Thoracic aorta (tissue), 2 donors: ENCODE measurements around the gene METTL23. TPM values are rescaled to one million over a fixed set of nuclear protein-coding genes. Genes with fewer than 3 reads are reported as not detected.
"Not testable (repeated sequence)": the region's sequence is repeated elsewhere in the genome, so short reads cannot be mapped to it uniquely, and the experiment has no call there.

Experiments used
- ATAC-seq: fragments of 150-250 bp; one replicate; pipeline ENCODE4 v1.8.0; 2017; ENCODE audit warnings: low read depth; ENCODE audit not compliant: insufficient number of reproducible peaks, low FRiP score
- DNase-seq: peaks from one replicate; pipeline ENCODE4 v3.0.0-alpha.2; 2020; ENCODE audit warnings: low spot score
- H3K27ac ChIP-seq, 2 donors: fragments of 200-600 bp; sonication (generic); 1 replicate in 1 of 2; 2 replicates in 1 of 2; pipeline ENCODE4 v1.5.1; 2016; ENCODE audit warnings: mild to moderate bottlenecking in 2 of 2, moderate library complexity in 2 of 2
- H3K27me3 ChIP-seq: fragments of 200-600 bp; sonication (generic); replicated peaks from 2 replicates; pipeline ENCODE4 v1.6.0; 2016; ENCODE audit warnings: mild to moderate bottlenecking; ENCODE audit not compliant: insufficient read depth
- H3K36me3 ChIP-seq: fragments of 200-600 bp; sonication (generic); one replicate; pipeline ENCODE4 v1.5.1; 2016
- H3K4me1 ChIP-seq, 2 donors: fragments of 200-600 bp; sonication (generic); 1 replicate in 1 of 2; 2 replicates in 1 of 2; pipeline versions ENCODE4 v1.5.1 to v1.6.0; 2016; ENCODE audit warnings: low read depth in 2 of 2, mild to moderate bottlenecking in 1 of 2; ENCODE audit not compliant: control insufficient read depth in 1 of 2
- H3K4me3 ChIP-seq: fragments of 200-600 bp; sonication (generic); 2 replicates; pipeline ENCODE4 v1.5.1; 2016; ENCODE audit warnings: mild to moderate bottlenecking
- H3K9me3 ChIP-seq: fragments of 200-600 bp; sonication (generic); 2 replicates; pipeline ENCODE4 v1.5.1; 2016
- total RNA-seq, 2 donors: library from RNA; depleted of rRNA; stranded (reverse); fragments of >200 nt; gene quantifications; one replicate each; pipeline versions ENCODE4 v1.1.0 to v1.2.3, GENCODE V29; 2016
- TF ChIP-seq, protein P1 (sequence below): fragments of 200-600 bp; sonication (generic); IDR thresholded peaks from one replicate; pipeline ENCODE4 v1.5.1; 2019; ENCODE audit warnings: antibody characterized with exemption

Gene METTL23
- total RNA-seq, 2 donors from 2014 or later, result 12.1 to 42.5 TPM

DNA sequence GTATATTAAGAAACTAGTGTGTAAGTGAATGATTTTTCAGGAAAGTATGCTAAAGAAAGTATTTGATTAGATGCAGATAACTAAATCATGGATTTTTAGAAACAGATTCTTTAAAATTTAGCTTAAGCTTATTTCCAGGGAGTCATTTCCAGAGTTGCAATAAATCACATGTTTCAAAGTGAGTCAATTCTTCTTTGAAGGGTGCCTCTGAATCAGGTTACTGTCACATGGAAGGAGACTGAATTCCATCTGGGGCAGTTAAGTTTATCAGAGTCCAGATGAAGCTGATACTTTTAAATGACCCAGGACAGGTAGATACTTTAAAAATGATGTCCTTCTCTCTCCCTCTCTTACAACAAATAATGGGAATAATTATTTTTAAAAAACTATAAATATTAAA lies 16.3 kb downstream of the METTL23 start:
- Histone ChIP-seq H3K4me3 (no peak overlapping the region), H3K9me3 (no peaks in the 10 kb centered on the region), H3K27me3 (no peaks in the 10 kb centered on the region), H3K27ac (no peak overlapping the region), H3K4me1 (peaks cover 21 to 36% of the 10 kb centered on the region in 2 donors), H3K36me3 (peaks cover 37% of the 10 kb centered on the region)
- DNase-seq, result no peak
- TF ChIP-seq, protein P1, sequence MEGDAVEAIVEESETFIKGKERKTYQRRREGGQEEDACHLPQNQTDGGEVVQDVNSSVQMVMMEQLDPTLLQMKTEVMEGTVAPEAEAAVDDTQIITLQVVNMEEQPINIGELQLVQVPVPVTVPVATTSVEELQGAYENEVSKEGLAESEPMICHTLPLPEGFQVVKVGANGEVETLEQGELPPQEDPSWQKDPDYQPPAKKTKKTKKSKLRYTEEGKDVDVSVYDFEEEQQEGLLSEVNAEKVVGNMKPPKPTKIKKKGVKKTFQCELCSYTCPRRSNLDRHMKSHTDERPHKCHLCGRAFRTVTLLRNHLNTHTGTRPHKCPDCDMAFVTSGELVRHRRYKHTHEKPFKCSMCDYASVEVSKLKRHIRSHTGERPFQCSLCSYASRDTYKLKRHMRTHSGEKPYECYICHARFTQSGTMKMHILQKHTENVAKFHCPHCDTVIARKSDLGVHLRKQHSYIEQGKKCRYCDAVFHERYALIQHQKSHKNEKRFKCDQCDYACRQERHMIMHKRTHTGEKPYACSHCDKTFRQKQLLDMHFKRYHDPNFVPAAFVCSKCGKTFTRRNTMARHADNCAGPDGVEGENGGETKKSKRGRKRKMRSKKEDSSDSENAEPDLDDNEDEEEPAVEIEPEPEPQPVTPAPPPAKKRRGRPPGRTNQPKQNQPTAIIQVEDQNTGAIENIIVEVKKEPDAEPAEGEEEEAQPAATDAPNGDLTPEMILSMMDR, result no peak
- no peak for ATAC-seq

- Histone ChIP-seq H3K27me3 (no peaks in the 10 kb centered on the region), H3K36me3 (peaks cover 37% of the 10 kb centered on the region), H3K9me3 (no peaks in the 10 kb centered on the region), H3K4me3 (no peak overlapping the region), H3K27ac (no peak overlapping the region), H3K4me1 (peaks cover 11 to 19% of the 10 kb centered on the region in 2 donors)
- ATAC-seq, result no peak
- DNase-seq, result no peak
- TF ChIP-seq, protein P1, result no peak
Observed at GRCh38 chr17:76744747-76745146, 18.1 kb downstream of the METTL23 start.

DNA sequence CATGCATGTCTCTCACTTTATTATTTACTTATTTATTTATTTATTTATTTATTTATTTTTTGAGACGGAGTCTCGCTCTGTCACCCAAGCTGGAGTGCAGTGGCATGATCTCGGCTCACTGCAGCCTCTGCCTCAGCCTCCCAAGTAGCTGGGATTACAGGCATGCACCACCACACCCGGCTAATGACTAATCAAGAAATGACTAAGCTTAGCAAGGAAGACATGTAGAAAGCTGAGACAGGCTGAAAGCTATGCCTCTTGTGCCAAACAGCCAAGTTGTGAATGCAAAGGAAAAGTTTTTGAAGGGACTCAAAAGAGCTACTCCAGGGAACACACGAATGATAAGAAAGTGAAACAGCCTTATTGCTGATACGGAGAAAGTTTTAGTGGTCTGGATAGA lies 19.1 kb downstream of the METTL23 start:
- H3K27ac ChIP-seq, DNase-seq, H3K9me3 ChIP-seq, H3K4me3 ChIP-seq, ATAC-seq, H3K27me3 ChIP-seq, H3K4me1 ChIP-seq: not testable (repeated sequence)
- H3K36me3 ChIP-seq, result peaks cover 37% of the 10 kb centered on the region

DNA sequence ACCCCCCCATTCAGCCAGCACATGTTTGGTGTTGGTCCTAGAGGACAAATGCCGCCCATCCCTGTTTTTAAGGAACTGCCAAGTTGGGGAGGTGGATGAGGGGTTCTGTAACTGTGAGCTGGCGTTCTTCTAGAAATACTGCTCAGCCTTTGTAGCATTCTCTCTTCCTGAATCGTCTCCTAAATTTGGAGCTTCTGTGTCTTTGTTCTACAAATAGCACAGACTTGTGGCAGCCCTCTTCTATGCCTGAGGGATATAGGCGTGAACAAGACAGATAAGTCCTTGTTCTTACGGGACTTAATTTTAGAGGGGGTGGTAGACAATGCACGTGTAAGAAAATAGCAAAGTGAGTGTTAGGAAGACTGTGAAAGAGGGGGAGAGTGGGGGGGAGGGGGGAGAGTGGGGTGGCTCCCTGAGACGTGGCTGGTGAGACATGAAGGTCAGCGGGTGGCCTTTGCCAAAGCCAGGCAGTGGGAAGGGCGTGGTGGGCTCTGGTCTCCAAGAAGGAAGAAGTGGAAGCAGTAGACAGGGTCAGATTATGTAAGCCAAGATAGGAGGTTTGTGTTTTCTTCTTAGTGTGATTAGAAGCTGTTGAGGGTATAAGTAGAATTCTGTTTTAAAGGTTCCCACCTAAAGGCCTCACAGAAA lies 21.2 kb downstream of the METTL23 start:
- H3K4me1 ChIP-seq, result no peaks in the 10 kb centered on the region
- DNase-seq, result no peak
- no peak overlapping the region for H3K27ac ChIP-seq
- no peaks in the 10 kb centered on the region for H3K9me3 ChIP-seq
- H3K36me3 ChIP-seq, result peaks cover 37% of the 10 kb centered on the region
- H3K4me3 ChIP-seq, result no peak overlapping the region
- no peaks in the 10 kb centered on the region for H3K27me3 ChIP-seq
- ATAC-seq, result no peak
- TF ChIP-seq, protein P1, result no peak

DNA sequence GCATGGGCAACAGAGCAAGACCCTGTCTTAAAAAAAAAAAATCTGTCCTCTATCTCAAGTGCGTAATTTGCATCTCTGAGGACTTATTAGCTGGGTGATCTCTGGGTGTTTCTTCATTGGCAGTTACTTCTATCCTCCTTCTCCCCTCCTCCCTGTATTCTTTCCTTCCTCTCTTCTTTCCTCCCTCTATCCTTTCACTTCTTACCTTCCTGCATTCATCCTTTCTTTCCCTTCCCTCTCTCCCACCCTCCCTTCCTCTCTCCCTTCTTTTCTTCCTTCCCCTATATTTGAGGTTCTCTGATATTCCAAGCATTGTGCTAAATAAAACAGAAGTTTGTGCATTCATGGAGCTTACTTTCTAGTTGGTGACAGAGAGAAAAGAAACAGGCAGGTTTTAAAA lies 22.0 kb downstream of the METTL23 start:
- ATAC-seq (no peak), DNase-seq (no peak)
- TF ChIP-seq, protein P1, result no peak
- no peaks in the 10 kb centered on the region for H3K4me1 ChIP-seq
- no peaks in the 10 kb centered on the region for H3K27me3 ChIP-seq
- no peaks in the 10 kb centered on the region for H3K9me3 ChIP-seq
- H3K27ac ChIP-seq, result no peak overlapping the region
- H3K4me3 ChIP-seq, result no peak overlapping the region
- peaks cover 35% of the 10 kb centered on the region for H3K36me3 ChIP-seq
